SKM-1 treated with dmso at 0.1 percent for 144 hours (cell line): ENCODE measurements around the gene RNASEH2A.

Experiments
- DNase-seq: peaks from one replicate; lab custom pipeline; 2025; ENCODE audit not compliant: unreplicated experiment; lab: John Stamatoyannopoulos, UW

Gene RNASEH2A

GRCh38 chr19:12858041-12858928, 51.9 kb downstream of the RNASEH2A start:
- DNase-seq, result no peak

DNA sequence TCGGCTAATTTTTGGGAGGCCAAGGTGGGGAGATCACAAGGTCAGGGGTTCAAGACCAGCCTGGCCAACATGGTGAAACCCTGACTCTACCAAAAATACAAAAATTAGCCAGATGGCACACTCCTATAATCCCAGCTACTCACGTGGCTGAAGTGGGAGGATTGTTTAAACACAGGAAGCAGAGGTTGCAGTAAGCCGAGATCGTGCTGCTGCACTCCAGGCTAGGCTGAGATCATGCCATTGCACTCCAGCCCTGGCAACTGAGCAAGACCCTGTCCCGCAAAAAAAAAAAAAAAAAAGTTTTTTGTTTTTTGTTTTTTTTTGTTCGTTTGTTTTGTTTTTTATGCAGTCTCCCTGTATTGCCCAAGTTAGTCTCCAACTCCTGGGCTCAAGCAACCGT, 53.2 kb downstream of the RNASEH2A start:
- DNase-seq, result no peak
